GM21360 (cell line): ENCODE results near the gene RAB3A.
A peak's percentile ranks its signal among the peaks of the same experiment; 100 is the strongest.

Experiments
- ATAC-seq: cut with Tn5 transposase; IDR thresholded peaks from one replicate; pipeline ENCODE4 v1.9.1; 2021; ENCODE audit warnings: mild to moderate bottlenecking, moderate library complexity; ENCODE audit not compliant: unreplicated experiment

The RAB3A gene

GRCh38 chr19:18203863-18204393, at the start of gene RAB3A:
Gene RAB3A, minus strand, starts transcription at chr19:18204042. Its CDS starts 1,302 bp downstream, at chr19:18202740.
- ATAC-seq, result peak; percentile 83

- ATAC-seq, result no peak
These were observed 49.3 kb upstream of the RAB3A start for GRCh38 chr19:18253130-18253529.

GRCh38 chr19:18252370-18252717, 48.5 kb upstream of the RAB3A start:
- no peak for ATAC-seq

- no peak for ATAC-seq
These were observed 47.9 kb upstream of the RAB3A start for GRCh38 chr19:18251587-18252369.

GRCh38 chr19:18249834-18250233, 46.0 kb upstream of the RAB3A start:
- no peak for ATAC-seq

- no peak for ATAC-seq
These were observed 41.5 kb upstream of the RAB3A start for GRCh38 chr19:18245297-18245696.

GRCh38 chr19:18239303-18239702, 35.5 kb upstream of the RAB3A start:
- ATAC-seq, result no peak

GRCh38 chr19:18234194-18234593, 30.4 kb upstream of the RAB3A start:
- ATAC-seq, result no peak

- no peak for ATAC-seq
These were observed 29.5 kb upstream of the RAB3A start for GRCh38 chr19:18233224-18233825.

GRCh38 chr19:18232540-18233223, 28.8 kb upstream of the RAB3A start:
- ATAC-seq, result no peak

- no peak for ATAC-seq
These were observed 27.9 kb upstream of the RAB3A start for GRCh38 chr19:18231775-18232174.

- no peak for ATAC-seq
These were observed 27.3 kb upstream of the RAB3A start for GRCh38 chr19:18230941-18231734.

- no peak for ATAC-seq
These were observed 26.1 kb upstream of the RAB3A start for GRCh38 chr19:18229915-18230314.

- ATAC-seq, result no peak
These were observed 25.6 kb upstream of the RAB3A start for GRCh38 chr19:18229474-18229873.

- no peak for ATAC-seq
These were observed 24.0 kb upstream of the RAB3A start for GRCh38 chr19:18227781-18228271.

- ATAC-seq, result no peak
These were observed 23.3 kb upstream of the RAB3A start for GRCh38 chr19:18226956-18227780.

- ATAC-seq, result no peak
These were observed 22.0 kb upstream of the RAB3A start, which contains the start of gene PDE4C for GRCh38 chr19:18225702-18226468. Gene PDE4C, minus strand, starts transcription at chr19:18226438. Its CDS starts 23 bp downstream, at chr19:18226415.

- ATAC-seq, result no peak
These were observed 21.5 kb upstream of the RAB3A start for GRCh38 chr19:18225355-18225701.
